ENCODE measurements around the gene PAPLN.

- TF ChIP-seq CTCF (IDR thresholded peaks at IDR 0.05; ENCODE audit: insufficient read depth, low read length, poor library complexity, severe bottlenecking): no peak
- TF ChIP-seq EZH2phosphoT487 (conservative IDR thresholded peaks at IDR 0.05; ENCODE audit: low read length): no peak
Measured at GRCh38 chr14:73261520-73262426, 24.5 kb downstream of the PAPLN start.

Data from SU-DHL-6 (cell line).